H1 (cell line): ENCODE data around the gene LARP6.

ENCODE experiments used
- CREB1 ChIP-seq: IDR thresholded peaks from 2 replicates; pipeline ENCODE4 v1.6.1; 2012; ENCODE audit warnings: inconsistent platforms
- TF ChIP-seq, protein P1 (sequence below), 3 experiments: IDR thresholded peaks; 1 replicate in 2 of 3; 2 replicates in 1 of 3; pipeline versions ENCODE4 v1.5.1 to v1.6.1; 2011; ENCODE audit warnings: low read length in 3 of 3, mild to moderate bottlenecking in 3 of 3, inconsistent platforms in 2 of 3, low read depth in 1 of 3, moderate library complexity in 1 of 3; ENCODE audit not compliant: insufficient read depth in 1 of 3; ENCODE audit errors: control extremely low read depth in 1 of 3

DNA sequence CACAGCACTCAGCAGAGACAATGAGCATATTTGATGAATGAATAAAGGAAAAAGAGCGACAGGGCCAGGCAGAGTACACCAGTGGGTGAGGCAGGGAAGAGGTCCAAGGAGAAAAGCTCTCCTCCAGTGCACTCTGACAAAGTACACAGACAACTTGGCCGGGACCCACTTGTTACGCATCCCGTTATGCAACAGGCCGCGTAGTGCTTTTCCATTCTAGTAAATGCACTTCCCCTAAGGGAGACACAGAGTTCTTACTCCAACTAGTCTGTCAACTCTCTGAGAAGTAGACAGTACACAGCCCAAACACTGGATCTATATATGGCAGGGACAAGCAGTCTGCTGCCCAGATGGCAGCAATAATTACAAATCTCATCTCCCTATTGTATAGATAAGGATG is 18.5 kb downstream of the LARP6 start:
- TF ChIP-seq CREB1, result no peak
- TF ChIP-seq, protein P1, sequence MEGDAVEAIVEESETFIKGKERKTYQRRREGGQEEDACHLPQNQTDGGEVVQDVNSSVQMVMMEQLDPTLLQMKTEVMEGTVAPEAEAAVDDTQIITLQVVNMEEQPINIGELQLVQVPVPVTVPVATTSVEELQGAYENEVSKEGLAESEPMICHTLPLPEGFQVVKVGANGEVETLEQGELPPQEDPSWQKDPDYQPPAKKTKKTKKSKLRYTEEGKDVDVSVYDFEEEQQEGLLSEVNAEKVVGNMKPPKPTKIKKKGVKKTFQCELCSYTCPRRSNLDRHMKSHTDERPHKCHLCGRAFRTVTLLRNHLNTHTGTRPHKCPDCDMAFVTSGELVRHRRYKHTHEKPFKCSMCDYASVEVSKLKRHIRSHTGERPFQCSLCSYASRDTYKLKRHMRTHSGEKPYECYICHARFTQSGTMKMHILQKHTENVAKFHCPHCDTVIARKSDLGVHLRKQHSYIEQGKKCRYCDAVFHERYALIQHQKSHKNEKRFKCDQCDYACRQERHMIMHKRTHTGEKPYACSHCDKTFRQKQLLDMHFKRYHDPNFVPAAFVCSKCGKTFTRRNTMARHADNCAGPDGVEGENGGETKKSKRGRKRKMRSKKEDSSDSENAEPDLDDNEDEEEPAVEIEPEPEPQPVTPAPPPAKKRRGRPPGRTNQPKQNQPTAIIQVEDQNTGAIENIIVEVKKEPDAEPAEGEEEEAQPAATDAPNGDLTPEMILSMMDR (IDR thresholded peaks at IDR 0.05; ENCODE audit: control extremely low read depth in 1 of 3, insufficient read depth in 1 of 3, low read depth in 1 of 3, low read length in 3 of 3), result no peak
